T-helper 2 cell treated with Interferon-gamma antibody and Interleukin-4, amounts not matched to agents 5 μg/mL and 100 μg/mL, for 36 hours (primary cell): ENCODE measurements around the gene TDP1.

ENCODE experiments used
- DNase-seq: peaks from one replicate; pipeline ENCODE4 v3.0.0; 2021; ENCODE audit warnings: low spot score
- H3K27ac Mint-ChIP-seq: one replicate; pipeline ENCODE4 v1.8.0; 2021; ENCODE audit warnings: mild to moderate bottlenecking, mixed read lengths
- H3K27me3 Mint-ChIP-seq: one replicate; pipeline ENCODE4 v1.8.0; 2021; ENCODE audit warnings: low read depth, mixed read lengths
- H3K36me3 Mint-ChIP-seq: one replicate; pipeline ENCODE4 v1.8.0; 2021; ENCODE audit warnings: low read depth, mixed read lengths
- H3K4me1 Mint-ChIP-seq: one replicate; pipeline ENCODE4 v1.8.0; 2021; ENCODE audit warnings: low read depth, mixed read lengths
- H3K4me3 Mint-ChIP-seq: one replicate; pipeline ENCODE4 v1.8.0; 2022; ENCODE audit warnings: mild to moderate bottlenecking, moderate library complexity, mixed read lengths
- H3K9me3 Mint-ChIP-seq: one replicate; pipeline ENCODE4 v1.8.0; 2021; ENCODE audit warnings: mixed read lengths

Gene TDP1

DNA sequence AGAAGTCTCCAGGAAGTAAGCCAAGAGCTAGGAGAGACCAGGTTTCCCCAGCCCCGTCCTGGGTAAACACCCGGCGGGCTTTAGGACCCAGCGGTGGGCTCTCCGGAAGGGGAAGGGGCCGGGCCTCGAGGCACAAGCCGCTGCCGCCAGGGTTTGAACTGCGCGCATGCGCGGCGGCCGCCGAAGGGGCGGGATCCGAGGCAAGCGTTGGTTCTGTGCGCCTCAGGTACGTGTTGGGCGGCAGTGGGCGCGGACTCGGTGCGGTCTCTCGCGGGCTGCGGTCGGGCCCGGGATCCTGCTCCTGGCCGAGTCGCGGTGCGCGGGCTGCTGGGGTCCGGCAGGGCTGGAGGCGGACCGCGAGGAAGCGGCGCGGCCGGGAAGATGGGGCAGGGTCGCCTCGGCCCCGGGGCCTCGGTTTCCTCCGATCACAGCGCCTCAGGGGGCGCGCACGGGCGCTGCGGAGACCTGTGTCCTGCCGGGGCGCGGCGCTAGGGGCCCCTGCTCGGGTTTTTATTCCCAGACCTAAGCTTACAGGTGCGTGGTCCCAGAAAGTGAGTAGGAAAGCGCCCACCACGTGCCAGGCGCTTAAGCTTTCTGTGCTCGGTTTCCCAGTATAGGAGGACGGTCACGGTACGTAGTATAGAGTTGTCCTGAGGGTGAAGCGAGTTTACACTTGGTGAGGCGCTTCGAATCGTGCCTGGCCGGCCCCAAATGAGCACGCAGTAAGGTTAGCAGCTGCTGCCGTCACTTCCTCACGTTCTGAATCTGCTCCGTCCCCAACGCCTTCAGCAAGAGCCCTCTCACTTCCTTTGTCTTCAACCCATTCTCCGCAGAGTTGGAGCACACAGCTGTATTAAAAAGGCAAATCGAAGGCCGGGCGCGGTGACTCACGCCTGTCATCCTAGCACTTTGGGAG, at the start of gene TDP1:
Gene TDP1, plus strand, starts transcription at position 183 of the 916 bp plus-strand sequence. CDS start 7,188 bp downstream, outside the sequence.
- Mint-ChIP-seq H3K4me3 (peak within 1 kb of the TSS; percentile 97), H3K9me3 (peaks cover 4% of the 10 kb centered on the region), H3K27me3 (no peaks in the 10 kb centered on the region), H3K36me3 (peaks cover 40% of the 10 kb centered on the region), H3K4me1 (peaks cover 59% of the 10 kb centered on the region), H3K27ac (peak within 1 kb of the TSS; percentile 99)
- peak; percentile 99 for DNase-seq

DNA sequence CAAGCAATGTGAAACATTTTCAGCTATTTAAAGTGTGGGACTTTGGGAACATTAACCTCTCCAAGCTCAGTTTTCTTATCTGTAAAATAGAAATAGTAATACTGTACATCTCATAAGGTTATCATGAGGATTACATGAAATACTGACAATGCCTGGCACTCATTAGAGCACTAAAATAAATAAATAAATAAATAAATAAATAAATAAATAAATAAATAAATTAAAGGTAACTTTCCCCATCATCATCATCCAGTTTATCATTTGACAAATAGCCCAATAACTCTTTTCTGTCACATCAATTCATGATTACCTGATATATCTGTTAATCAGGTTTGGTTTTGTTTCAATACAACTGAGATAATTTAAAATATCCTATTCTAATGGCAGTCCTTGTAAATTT, 49.7 kb upstream of the TDP1 start:
- H3K27me3 Mint-ChIP-seq = peaks cover 20% of the 10 kb centered on the region
- no peak overlapping the region for H3K4me3 Mint-ChIP-seq
- H3K9me3 Mint-ChIP-seq = no peaks in the 10 kb centered on the region
- peaks cover 35% of the 10 kb centered on the region for H3K4me1 Mint-ChIP-seq
- H3K27ac Mint-ChIP-seq = no peak overlapping the region
- DNase-seq = no peak
- no peaks in the 10 kb centered on the region for H3K36me3 Mint-ChIP-seq

GRCh38 chr14:89907655-89908054, 48.1 kb upstream of the TDP1 start:
- H3K36me3 Mint-ChIP-seq = no peaks in the 10 kb centered on the region
- DNase-seq = no peak
- H3K4me3 Mint-ChIP-seq = no peak overlapping the region
- H3K9me3 Mint-ChIP-seq = no peaks in the 10 kb centered on the region
- H3K27me3 Mint-ChIP-seq = peaks cover 21% of the 10 kb centered on the region
- no peak overlapping the region for H3K27ac Mint-ChIP-seq
- H3K4me1 Mint-ChIP-seq = peaks cover 25% of the 10 kb centered on the region

DNA sequence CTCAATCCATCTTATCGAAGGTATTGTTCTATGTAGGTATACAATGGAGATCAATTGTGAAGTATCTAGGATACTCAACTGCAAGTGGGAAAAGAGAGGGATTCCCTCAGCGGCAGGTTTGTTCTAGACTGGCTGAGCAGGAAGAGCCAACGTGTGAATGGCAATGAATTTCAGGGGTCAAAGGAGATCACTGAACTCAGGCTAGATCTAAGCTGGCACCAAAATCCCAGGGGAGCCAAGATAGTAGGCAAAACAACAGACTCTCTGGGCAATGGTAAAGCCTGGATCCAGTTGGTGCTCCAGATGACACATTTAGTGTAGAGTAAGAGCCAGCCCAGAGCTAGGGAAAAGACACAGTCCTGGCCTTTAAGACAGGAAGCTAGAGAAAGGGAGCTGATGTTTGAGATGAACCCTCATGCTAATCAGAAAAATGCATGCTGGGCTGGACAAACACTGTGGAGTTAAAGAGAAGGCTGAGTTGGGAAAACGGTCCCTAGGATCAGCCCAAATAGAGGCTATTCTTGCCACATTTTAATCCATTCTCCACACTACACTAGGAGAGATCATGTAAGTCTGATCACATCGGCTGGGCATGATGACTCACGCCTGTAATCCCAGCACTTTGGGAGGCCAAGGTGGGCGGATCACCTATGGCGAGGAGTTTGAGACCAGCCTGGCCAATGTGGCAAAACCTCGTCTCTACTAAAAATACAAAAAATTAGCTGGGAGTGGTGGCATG, 46.8 kb upstream of the TDP1 start:
- H3K36me3 Mint-ChIP-seq = no peaks in the 10 kb centered on the region
- no peaks in the 10 kb centered on the region for H3K9me3 Mint-ChIP-seq
- no peak for DNase-seq
- peaks cover 15% of the 10 kb centered on the region for H3K4me1 Mint-ChIP-seq
- H3K27me3 Mint-ChIP-seq = peaks cover 28% of the 10 kb centered on the region
- H3K27ac Mint-ChIP-seq = no peak overlapping the region
- no peak overlapping the region for H3K4me3 Mint-ChIP-seq

DNA sequence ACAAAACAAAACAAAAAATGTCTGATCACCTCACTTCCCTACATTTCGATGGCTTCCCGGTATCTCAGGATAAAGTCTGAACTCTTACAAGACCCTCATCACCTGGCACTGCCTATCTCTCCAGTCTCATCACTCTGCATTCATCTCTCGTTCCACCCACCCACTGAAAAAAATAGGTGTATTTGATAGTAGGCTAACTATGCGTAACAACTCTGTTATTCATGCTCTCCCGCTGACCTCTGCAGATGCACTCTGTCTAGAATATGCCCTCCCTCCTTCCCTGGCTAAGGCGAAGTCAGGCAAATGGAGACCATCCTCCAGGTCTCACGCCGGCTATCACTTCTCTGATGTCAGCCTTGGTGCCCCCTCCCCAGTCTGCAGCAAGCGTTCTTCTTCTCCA, 46.1 kb upstream of the TDP1 start:
- no peak overlapping the region for H3K27ac Mint-ChIP-seq
- H3K27me3 Mint-ChIP-seq = peaks cover 32% of the 10 kb centered on the region
- H3K4me1 Mint-ChIP-seq = peaks cover 10% of the 10 kb centered on the region
- H3K4me3 Mint-ChIP-seq = no peak overlapping the region
- H3K9me3 Mint-ChIP-seq = no peaks in the 10 kb centered on the region
- DNase-seq = no peak
- H3K36me3 Mint-ChIP-seq = no peaks in the 10 kb centered on the region

- Mint-ChIP-seq H3K9me3 (no peaks in the 10 kb centered on the region), H3K27ac (no peak overlapping the region), H3K4me1 (peaks cover 4% of the 10 kb centered on the region), H3K36me3 (no peaks in the 10 kb centered on the region), H3K27me3 (peaks cover 38% of the 10 kb centered on the region), H3K4me3 (no peak overlapping the region)
- no peak for DNase-seq
These were observed 45.1 kb upstream of the TDP1 start for GRCh38 chr14:89910691-89911009.

DNA sequence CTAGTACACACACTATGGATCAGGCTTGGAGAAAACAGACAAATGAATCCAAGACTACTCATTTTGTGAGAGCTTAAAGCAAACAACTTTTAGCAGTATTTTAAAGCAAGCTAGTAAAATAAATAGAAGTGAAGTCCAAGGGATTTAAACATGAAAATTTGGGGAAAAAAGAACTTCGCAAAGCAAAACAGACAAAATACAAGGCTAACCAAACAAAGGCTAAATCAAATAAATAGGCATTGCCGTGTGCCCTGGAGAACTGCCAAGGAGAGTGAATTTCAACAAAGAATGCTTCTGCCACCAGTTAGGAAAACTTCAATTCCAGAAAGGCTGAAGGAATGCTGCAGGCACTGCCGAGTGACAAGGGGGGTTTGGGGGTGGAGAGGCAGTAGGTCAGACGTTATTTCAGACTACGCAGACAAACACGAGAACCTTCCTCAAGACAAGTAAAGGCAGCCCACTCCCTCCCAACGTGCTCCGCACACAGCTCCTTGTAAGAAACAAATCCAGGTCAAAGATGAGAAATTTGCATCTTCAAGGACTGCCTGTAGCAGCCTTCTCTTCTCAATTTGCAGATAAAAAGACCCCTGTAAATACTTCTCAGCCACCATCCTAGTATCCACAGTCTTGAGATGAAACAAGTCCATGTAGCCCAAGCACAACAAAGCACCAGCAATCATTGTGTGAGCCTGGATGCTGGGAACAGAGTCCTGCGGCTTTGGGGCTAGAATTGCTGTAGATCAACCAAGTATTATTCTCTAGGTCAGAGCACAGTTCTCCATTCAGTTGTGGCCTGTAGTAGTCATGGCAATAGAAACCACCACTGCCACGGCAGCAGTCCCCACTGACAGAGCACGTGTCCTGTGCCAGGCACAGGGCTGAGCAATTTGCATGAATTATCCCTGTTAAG, 44.5 kb upstream of the TDP1 start:
- H3K4me1 Mint-ChIP-seq = peaks cover 1% of the 10 kb centered on the region
- H3K4me3 Mint-ChIP-seq = no peak overlapping the region
- H3K9me3 Mint-ChIP-seq = no peaks in the 10 kb centered on the region
- peaks cover 44% of the 10 kb centered on the region for H3K27me3 Mint-ChIP-seq
- H3K36me3 Mint-ChIP-seq = no peaks in the 10 kb centered on the region
- no peak for DNase-seq
- no peak overlapping the region for H3K27ac Mint-ChIP-seq

GRCh38 chr14:89912221-89912620, 43.5 kb upstream of the TDP1 start:
- no peak for DNase-seq
- Mint-ChIP-seq H3K4me3 (no peak overlapping the region), H3K9me3 (no peaks in the 10 kb centered on the region), H3K36me3 (no peaks in the 10 kb centered on the region), H3K4me1 (peaks cover 1% of the 10 kb centered on the region), H3K27ac (no peak overlapping the region), H3K27me3 (peaks cover 45% of the 10 kb centered on the region)

DNA sequence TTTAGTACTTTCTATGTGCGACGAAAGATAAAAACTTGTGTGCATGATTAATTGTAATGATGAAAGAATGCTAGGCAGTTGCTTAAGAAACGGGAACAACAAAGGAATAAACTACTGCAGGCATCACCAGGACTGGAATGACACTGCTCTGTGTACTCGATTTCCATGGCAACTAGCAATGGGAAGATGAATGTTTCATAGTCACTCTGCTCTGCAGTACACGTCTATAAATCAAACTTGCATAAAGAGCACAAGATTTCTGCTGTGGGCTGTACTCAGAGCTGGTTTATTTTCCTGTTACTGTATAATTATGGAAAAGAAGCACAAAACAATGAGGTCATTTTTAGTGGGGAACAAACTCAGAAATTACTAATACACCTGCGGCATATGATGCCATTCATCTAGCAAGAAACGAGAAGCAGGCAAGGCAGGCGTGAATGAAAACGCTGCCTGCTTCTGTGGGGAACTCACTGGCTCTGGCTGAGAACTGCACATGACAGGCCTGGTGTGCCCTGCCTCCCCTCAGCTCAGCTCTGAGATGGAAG, 43.0 kb upstream of the TDP1 start:
- Mint-ChIP-seq H3K4me1 (peaks cover 1% of the 10 kb centered on the region), H3K27ac (no peak overlapping the region), H3K4me3 (no peak overlapping the region), H3K36me3 (no peaks in the 10 kb centered on the region), H3K9me3 (no peaks in the 10 kb centered on the region), H3K27me3 (peaks cover 45% of the 10 kb centered on the region)
- no peak for DNase-seq

DNA sequence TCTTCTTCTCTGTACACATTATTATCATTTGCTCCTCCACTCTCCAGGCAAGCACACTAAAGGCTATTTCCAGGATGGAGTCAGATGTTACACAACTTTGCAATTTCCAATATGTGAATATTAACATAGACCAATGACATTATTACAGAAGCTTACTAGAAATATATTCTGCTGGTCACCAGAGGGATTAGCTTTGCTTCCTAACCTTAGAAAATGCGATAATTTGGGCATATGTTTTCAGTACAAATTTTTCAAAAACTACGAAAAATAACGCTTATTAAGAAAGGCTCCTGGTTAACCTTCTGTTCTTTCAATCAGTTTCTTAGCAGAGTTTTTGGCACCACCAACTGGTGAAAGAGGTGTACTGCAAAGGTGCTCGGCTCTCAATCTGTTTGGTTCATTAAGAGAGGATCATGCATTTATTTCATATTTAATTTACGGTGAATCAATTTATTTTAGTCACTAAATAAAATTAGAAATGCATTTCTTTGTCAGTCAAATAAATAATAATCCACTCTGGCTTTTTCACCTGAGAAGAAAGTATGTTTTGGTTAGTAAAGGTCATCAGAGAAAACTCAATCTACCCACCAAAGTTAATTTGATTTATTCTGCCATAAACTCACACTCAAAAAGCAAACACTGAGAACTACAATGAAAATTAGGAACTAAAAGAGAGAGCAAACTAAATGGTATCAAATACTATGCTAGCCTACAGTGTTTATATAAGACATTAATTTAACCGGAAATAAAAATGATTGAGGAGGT, 40.4 kb upstream of the TDP1 start:
- DNase-seq = peak; percentile 35
- Mint-ChIP-seq H3K27ac (no peak overlapping the region), H3K9me3 (no peaks in the 10 kb centered on the region), H3K4me1 (peaks cover 1% of the 10 kb centered on the region), H3K36me3 (no peaks in the 10 kb centered on the region), H3K27me3 (peaks cover 39% of the 10 kb centered on the region), H3K4me3 (no peak overlapping the region)

GRCh38 chr14:89918721-89919120, 37.0 kb upstream of the TDP1 start:
- H3K36me3 Mint-ChIP-seq = no peaks in the 10 kb centered on the region
- no peaks in the 10 kb centered on the region for H3K9me3 Mint-ChIP-seq
- no peak overlapping the region for H3K27ac Mint-ChIP-seq
- peaks cover 20% of the 10 kb centered on the region for H3K27me3 Mint-ChIP-seq
- no peak for DNase-seq
- H3K4me3 Mint-ChIP-seq = no peak overlapping the region
- H3K4me1 Mint-ChIP-seq = peaks cover 1% of the 10 kb centered on the region

GRCh38 chr14:89920056-89920455, 35.7 kb upstream of the TDP1 start:
- peaks cover 1% of the 10 kb centered on the region for H3K4me1 Mint-ChIP-seq
- no peaks in the 10 kb centered on the region for H3K9me3 Mint-ChIP-seq
- H3K36me3 Mint-ChIP-seq = no peaks in the 10 kb centered on the region
- H3K27ac Mint-ChIP-seq = no peak overlapping the region
- H3K27me3 Mint-ChIP-seq = peaks cover 14% of the 10 kb centered on the region
- H3K4me3 Mint-ChIP-seq = no peak overlapping the region
- DNase-seq = no peak

- Mint-ChIP-seq H3K9me3 (no peaks in the 10 kb centered on the region), H3K27me3 (peaks cover 2% of the 10 kb centered on the region), H3K4me3 (no peak overlapping the region), H3K27ac (no peak overlapping the region), H3K36me3 (no peaks in the 10 kb centered on the region), H3K4me1 (peaks cover 1% of the 10 kb centered on the region)
- DNase-seq = no peak
These were observed 34.4 kb upstream of the TDP1 start for GRCh38 chr14:89921346-89921745.
